CD1c-positive myeloid dendritic cell (primary cell): ENCODE measurements around the gene PLEKHA7.
"Not testable (repeated sequence)": the region's sequence is repeated elsewhere in the genome, so short reads cannot be mapped to it uniquely, and the experiment has no call there.

ENCODE experiments used
- DNase-seq: peaks from one replicate; pipeline ENCODE4 v3.0.0-alpha.2; 2016; ENCODE audit errors: extremely low spot score

The PLEKHA7 gene

GRCh38 chr11:16979703-16980622, 34.3 kb downstream of the PLEKHA7 start:
- DNase-seq = no peak

GRCh38 chr11:16977994-16978315, 36.3 kb downstream of the PLEKHA7 start:
- no peak for DNase-seq

- no peak for DNase-seq
Observed at GRCh38 chr11:16977136-16977993, 36.8 kb downstream of the PLEKHA7 start.

GRCh38 chr11:16976379-16976778, 37.8 kb downstream of the PLEKHA7 start:
- DNase-seq = no peak

GRCh38 chr11:16975906-16976305, 38.3 kb downstream of the PLEKHA7 start:
- no peak for DNase-seq

- no peak for DNase-seq
Observed at GRCh38 chr11:16973338-16973964, 40.8 kb downstream of the PLEKHA7 start.

- DNase-seq = no peak
Observed at GRCh38 chr11:16969010-16969999, 44.9 kb downstream of the PLEKHA7 start.

- no peak for DNase-seq
Observed at GRCh38 chr11:16968196-16968595, 46.0 kb downstream of the PLEKHA7 start.

- DNase-seq = no peak
Observed at GRCh38 chr11:16966930-16967671, 47.1 kb downstream of the PLEKHA7 start.

- DNase-seq = no peak
Observed at GRCh38 chr11:16964501-16964900, 49.7 kb downstream of the PLEKHA7 start.

GRCh38 chr11:16963316-16963876, 50.8 kb downstream of the PLEKHA7 start:
- no peak for DNase-seq

GRCh38 chr11:16962589-16962988, 51.6 kb downstream of the PLEKHA7 start:
- DNase-seq = not testable (repeated sequence)

- no peak for DNase-seq
Observed at GRCh38 chr11:16962146-16962545, 52.1 kb downstream of the PLEKHA7 start.

GRCh38 chr11:16960250-16960649, 54.0 kb downstream of the PLEKHA7 start:
- no peak for DNase-seq

GRCh38 chr11:16959602-16960001, 54.6 kb downstream of the PLEKHA7 start:
- DNase-seq = no peak

GRCh38 chr11:16958833-16959232, 55.4 kb downstream of the PLEKHA7 start:
- DNase-seq = no peak

- no peak for DNase-seq
Observed at GRCh38 chr11:16956538-16957153, 57.6 kb downstream of the PLEKHA7 start.

- no peak for DNase-seq
Observed at GRCh38 chr11:16953663-16954062, 60.6 kb downstream of the PLEKHA7 start.

GRCh38 chr11:16946477-16947282, 67.5 kb downstream of the PLEKHA7 start:
- no peak for DNase-seq
